Liver (tissue), 9 donors: ENCODE results near the gene MMP14. TPM values are rescaled to one million over a fixed set of nuclear protein-coding genes. Genes with fewer than 3 reads are reported as not detected.

Experiments
- DNase-seq: peaks from one replicate; pipeline ENCODE4 v3.0.0-alpha.2; 2017; ENCODE audit warnings: low spot score
- H3K27ac ChIP-seq, 2 donors: one replicate each; pipeline ENCODE4 v1.7.0; 2013; ENCODE audit warnings: inconsistent platforms in 2 of 2, low read length in 2 of 2, control low read depth in 1 of 2, low read depth in 1 of 2, mild to moderate bottlenecking in 1 of 2
- H3K27me3 ChIP-seq, 4 donors: one replicate each; pipeline versions ENCODE4 v1.6.1 to v1.7.0; 2013; ENCODE audit warnings: low read length in 3 of 4, inconsistent platforms in 1 of 4, mild to moderate bottlenecking in 1 of 4, moderate library complexity in 1 of 4; ENCODE audit not compliant: control insufficient read depth in 4 of 4, insufficient read depth in 4 of 4
- H3K36me3 ChIP-seq, 4 donors: one replicate each; pipeline versions ENCODE4 v1.6.1 to v1.7.0; 2013; ENCODE audit warnings: low read length in 3 of 4, mild to moderate bottlenecking in 3 of 4, low read depth in 1 of 4, moderate library complexity in 1 of 4; ENCODE audit not compliant: control insufficient read depth in 4 of 4, insufficient read depth in 3 of 4
- H3K4me1 ChIP-seq, 4 donors: one replicate each; pipeline versions ENCODE4 v1.6.1 to v1.7.0; 2013; ENCODE audit warnings: low read length in 3 of 4, mild to moderate bottlenecking in 3 of 4, moderate library complexity in 1 of 4; ENCODE audit not compliant: control insufficient read depth in 4 of 4, insufficient read depth in 4 of 4
- H3K4me3 ChIP-seq, 3 donors: one replicate each; pipeline versions ENCODE4 v1.6.1 to v1.7.0; 2013; ENCODE audit warnings: low read length in 3 of 3, control low read depth in 1 of 3, low read depth in 1 of 3, mild to moderate bottlenecking in 1 of 3
- H3K9ac ChIP-seq, 2 donors: one replicate each; pipeline ENCODE4 v1.7.0; 2013; ENCODE audit warnings: low read length in 2 of 2, mild to moderate bottlenecking in 2 of 2, moderate library complexity in 2 of 2, control low read depth in 1 of 2, low read depth in 1 of 2
- H3K9me3 ChIP-seq, 4 donors: one replicate each; pipeline versions ENCODE4 v1.6.1 to v1.7.0; 2013; ENCODE audit warnings: low read length in 3 of 4; ENCODE audit not compliant: control insufficient read depth in 4 of 4
- FOXA2 ChIP-seq: IDR thresholded peaks from 2 replicates; pipeline ENCODE4 v1.6.1; 2016; ENCODE audit warnings: antibody characterized with exemption
- GABPA ChIP-seq, 2 donors: IDR thresholded peaks in 1 of 2; conservative IDR thresholded peaks in 1 of 2; 2 replicates each; pipeline ENCODE4 v1.6.1; 2016; ENCODE audit warnings: antibody characterized with exemption in 2 of 2, mild to moderate bottlenecking in 1 of 2, moderate library complexity in 1 of 2
- HNF4A ChIP-seq, 2 donors: conservative IDR thresholded peaks; 2 replicates each; pipeline ENCODE4 v1.6.1; 2016; ENCODE audit warnings: antibody characterized with exemption in 2 of 2, mild to moderate bottlenecking in 2 of 2
- HNF4G ChIP-seq: IDR thresholded peaks from 2 replicates; pipeline ENCODE4 v1.6.1; 2016; ENCODE audit warnings: antibody characterized with exemption
- JUND ChIP-seq, 2 donors: IDR thresholded peaks; 2 replicates each; pipeline ENCODE4 v1.6.1; 2016; ENCODE audit warnings: antibody characterized with exemption in 2 of 2
- NR2F2 ChIP-seq: IDR thresholded peaks from 2 replicates; pipeline ENCODE4 v1.6.1; 2016; ENCODE audit warnings: antibody characterized with exemption
- TAF1 ChIP-seq: conservative IDR thresholded peaks from 2 replicates; pipeline ENCODE4 v1.6.1; 2016; ENCODE audit warnings: antibody characterized with exemption, mild to moderate bottlenecking
- YY1 ChIP-seq: IDR thresholded peaks from 2 replicates; pipeline ENCODE4 v1.6.1; 2016; ENCODE audit warnings: antibody characterized with exemption, mild to moderate bottlenecking
- WGBS: extraction: QIAGEN DNeasy Blood & Tissue Kit; methylation state at CpG from one replicate; pipeline ENCODE4 v1.1.7; 2013; 5-methylcytosine and 5-hydroxymethylcytosine counted together
- polyA plus RNA-seq, 2 donors: library from polyadenylated mRNA; stranded (reverse) in 1 of 2; unstranded in 1 of 2; fragments of 200-250 nt in 1 of 2; fragments of >200 nt in 1 of 2; fragmentation: Nextera tagmentation in 1 of 2; extraction: Ambion mirVana in 1 of 2; gene quantifications; one replicate each; pipeline versions ENCODE4 v1.2.1 to v1.2.3, GENCODE V29; 2013 to 2015
- total RNA-seq, 2 donors: library from RNA; depleted of rRNA; stranded (reverse); fragments of >200 nt; gene quantifications; one replicate each; pipeline ENCODE4 v1.2.3, GENCODE V29; 2014
- TF ChIP-seq, protein P1 (sequence below): fragments of 150-350 bp; IDR thresholded peaks from 2 replicates; pipeline ENCODE4 v1.5.1; 2017; ENCODE audit warnings: improper control_type of control experiment, low read depth, low read length; ENCODE audit not compliant: missing input control
- TF ChIP-seq, protein P2 (sequence below): IDR thresholded peaks from 2 replicates; pipeline ENCODE4 v1.6.1; 2016; ENCODE audit warnings: antibody characterized with exemption, mild to moderate bottlenecking
- donor health status: healthy.
- donor health status: healthy.
- donor health status: healthy.
- donor health status: healthy.
- donor health status: healthy.

The MMP14 gene
- total and polyA plus RNA-seq, 4 donors: 0.86 to 10.6 (median 8.0) TPM

DNA sequence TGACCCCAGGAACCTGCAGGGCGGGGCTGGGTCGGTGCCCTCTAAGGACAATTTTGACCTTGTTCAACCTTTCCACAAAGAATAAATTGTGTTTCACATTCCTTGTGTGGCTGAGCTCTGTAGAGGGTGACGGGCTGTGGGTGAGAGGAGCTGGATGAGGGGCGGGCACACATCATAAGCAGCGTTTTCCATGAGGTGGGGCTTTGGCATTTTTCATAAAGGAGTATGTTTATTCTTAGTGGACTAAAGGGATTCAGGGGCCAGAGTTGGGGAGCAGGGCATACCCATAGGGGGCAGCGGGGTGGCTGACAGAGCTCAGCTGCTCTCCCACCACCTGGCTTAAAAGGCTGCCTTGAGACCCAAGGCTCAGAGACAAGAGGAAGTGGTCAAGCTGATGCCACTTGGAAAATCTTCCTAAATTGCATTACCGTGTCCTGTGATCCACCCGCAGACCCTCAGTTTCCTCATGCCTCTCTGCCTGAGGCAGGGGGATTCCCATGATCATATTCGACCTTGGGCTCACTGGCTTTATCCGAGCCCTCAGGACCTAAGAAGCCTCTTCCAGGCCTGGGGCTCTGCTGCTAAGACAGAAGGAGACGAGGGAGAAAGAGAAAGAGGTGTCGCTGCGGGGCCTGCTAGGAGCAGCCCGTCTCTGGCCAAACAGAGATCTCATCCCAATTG is 11.4 kb downstream of the MMP14 start:
- WGBS: 72% methylated on average over 14 of the region's 14 CpGs
- Histone ChIP-seq H3K4me3 (no peak overlapping the region), H3K4me1 (peaks cover 0 to 6% (median 5%) of the 10 kb centered on the region in 4 donors), H3K27ac (peak overlapping the region; percentile 61 to 77), H3K27me3 (no peaks in the 10 kb centered on the region), H3K36me3 (peaks cover 2 to 12% (median 4%) of the 10 kb centered on the region in 4 donors), H3K9ac (no peak overlapping the region), H3K9me3 (no peaks in the 10 kb centered on the region)
- DNase-seq: no peak
- no peak for TF ChIP-seq TAF1
- TF ChIP-seq, protein P1, sequence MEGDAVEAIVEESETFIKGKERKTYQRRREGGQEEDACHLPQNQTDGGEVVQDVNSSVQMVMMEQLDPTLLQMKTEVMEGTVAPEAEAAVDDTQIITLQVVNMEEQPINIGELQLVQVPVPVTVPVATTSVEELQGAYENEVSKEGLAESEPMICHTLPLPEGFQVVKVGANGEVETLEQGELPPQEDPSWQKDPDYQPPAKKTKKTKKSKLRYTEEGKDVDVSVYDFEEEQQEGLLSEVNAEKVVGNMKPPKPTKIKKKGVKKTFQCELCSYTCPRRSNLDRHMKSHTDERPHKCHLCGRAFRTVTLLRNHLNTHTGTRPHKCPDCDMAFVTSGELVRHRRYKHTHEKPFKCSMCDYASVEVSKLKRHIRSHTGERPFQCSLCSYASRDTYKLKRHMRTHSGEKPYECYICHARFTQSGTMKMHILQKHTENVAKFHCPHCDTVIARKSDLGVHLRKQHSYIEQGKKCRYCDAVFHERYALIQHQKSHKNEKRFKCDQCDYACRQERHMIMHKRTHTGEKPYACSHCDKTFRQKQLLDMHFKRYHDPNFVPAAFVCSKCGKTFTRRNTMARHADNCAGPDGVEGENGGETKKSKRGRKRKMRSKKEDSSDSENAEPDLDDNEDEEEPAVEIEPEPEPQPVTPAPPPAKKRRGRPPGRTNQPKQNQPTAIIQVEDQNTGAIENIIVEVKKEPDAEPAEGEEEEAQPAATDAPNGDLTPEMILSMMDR: no peak
- TF ChIP-seq FOXA2: no peak
- no peak for TF ChIP-seq HNF4A (conservative IDR thresholded peaks at IDR 0.05)
- TF ChIP-seq HNF4G: no peak
- TF ChIP-seq, protein P2, sequence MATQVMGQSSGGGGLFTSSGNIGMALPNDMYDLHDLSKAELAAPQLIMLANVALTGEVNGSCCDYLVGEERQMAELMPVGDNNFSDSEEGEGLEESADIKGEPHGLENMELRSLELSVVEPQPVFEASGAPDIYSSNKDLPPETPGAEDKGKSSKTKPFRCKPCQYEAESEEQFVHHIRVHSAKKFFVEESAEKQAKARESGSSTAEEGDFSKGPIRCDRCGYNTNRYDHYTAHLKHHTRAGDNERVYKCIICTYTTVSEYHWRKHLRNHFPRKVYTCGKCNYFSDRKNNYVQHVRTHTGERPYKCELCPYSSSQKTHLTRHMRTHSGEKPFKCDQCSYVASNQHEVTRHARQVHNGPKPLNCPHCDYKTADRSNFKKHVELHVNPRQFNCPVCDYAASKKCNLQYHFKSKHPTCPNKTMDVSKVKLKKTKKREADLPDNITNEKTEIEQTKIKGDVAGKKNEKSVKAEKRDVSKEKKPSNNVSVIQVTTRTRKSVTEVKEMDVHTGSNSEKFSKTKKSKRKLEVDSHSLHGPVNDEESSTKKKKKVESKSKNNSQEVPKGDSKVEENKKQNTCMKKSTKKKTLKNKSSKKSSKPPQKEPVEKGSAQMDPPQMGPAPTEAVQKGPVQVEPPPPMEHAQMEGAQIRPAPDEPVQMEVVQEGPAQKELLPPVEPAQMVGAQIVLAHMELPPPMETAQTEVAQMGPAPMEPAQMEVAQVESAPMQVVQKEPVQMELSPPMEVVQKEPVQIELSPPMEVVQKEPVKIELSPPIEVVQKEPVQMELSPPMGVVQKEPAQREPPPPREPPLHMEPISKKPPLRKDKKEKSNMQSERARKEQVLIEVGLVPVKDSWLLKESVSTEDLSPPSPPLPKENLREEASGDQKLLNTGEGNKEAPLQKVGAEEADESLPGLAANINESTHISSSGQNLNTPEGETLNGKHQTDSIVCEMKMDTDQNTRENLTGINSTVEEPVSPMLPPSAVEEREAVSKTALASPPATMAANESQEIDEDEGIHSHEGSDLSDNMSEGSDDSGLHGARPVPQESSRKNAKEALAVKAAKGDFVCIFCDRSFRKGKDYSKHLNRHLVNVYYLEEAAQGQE: no peak
- no peak for TF ChIP-seq GABPA (IDR thresholded peaks at IDR 0.05 in 1 of 2, conservative IDR thresholded peaks at IDR 0.05 in 1 of 2)
- no peak for TF ChIP-seq YY1
- TF ChIP-seq JUND (IDR thresholded peaks at IDR 0.05): no peak

DNA sequence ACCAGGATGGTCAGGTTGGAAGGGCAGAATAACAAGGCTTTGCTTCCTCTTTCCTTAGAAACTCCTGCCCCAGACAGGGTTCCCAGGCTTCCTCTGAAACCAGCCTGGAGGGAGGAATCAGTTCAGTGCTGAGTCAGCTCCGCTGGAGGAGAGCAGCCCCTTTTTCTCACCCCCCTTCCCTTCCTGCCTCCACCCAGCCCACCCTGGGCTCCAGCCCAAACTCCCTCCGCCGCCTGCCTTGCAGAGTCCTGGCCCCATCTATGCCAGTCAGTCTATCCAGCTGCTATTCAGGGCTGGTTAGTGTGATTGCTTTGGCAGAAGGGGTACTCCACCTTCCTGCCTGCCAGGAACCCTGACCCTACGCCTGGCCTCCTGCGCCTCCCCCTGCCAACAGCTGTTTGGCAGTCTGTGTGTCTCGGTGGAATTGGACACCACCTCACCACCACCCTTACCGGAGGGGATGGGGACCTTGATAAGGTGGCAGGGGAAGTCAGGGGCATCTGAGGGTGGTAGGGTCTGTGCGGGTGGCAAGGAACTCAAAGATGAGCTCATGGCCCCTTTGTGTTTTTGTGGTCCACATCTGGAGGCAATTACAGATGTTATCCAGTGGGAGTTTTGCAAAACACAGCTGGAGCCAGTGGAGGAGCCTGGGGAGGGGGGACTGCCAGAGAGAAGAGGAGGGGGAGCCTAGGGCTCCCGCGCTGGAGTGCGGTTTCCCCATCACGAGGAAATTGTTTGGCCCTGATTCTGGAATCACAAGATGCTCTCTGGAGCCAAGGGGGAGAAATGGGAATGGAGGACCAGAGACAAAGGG is 12.2 kb downstream of the MMP14 start:
- H3K36me3 ChIP-seq: peaks cover 2 to 12% (median 4%) of the 10 kb centered on the region in 4 donors
- H3K9me3 ChIP-seq: no peaks in the 10 kb centered on the region
- no peak for DNase-seq
- TF ChIP-seq NR2F2: peak; percentile 63
- no peak for TF ChIP-seq JUND (IDR thresholded peaks at IDR 0.05)
- peaks cover 0 to 12% (median 8%) of the 10 kb centered on the region in 4 donors for H3K4me1 ChIP-seq
- H3K9ac ChIP-seq: no peak overlapping the region
- peak overlapping the region; percentile 61 to 77 for H3K27ac ChIP-seq
- H3K27me3 ChIP-seq: no peaks in the 10 kb centered on the region
- no peak overlapping the region for H3K4me3 ChIP-seq
- WGBS: 57% methylated on average over 12 of the region's 12 CpGs
